GM12878 (cell line): Measurements from ENCODE around the gene SH3GL3. TPM values are rescaled to one million over a fixed set of nuclear protein-coding genes. Genes with fewer than 3 reads are reported as not detected.

Source experiments
- ATAC-seq: fragments of 200-7000 bp; cut with Tn5 transposase; 3 replicates; pipeline ENCODE4 v1.9.1; 2020; ENCODE audit warnings: mild to moderate bottlenecking, moderate library complexity
- BruUV-seq: library from RNA; stranded (reverse); fragments of 400-500 nt; replicated peaks from 2 replicates; lab custom pipeline; 2021; lab: Mats Ljungman, UMichigan
- CTCF ChIA-PET: fragments of 300-600 bp; sonication (Branson Sonifier 250); formaldehyde crosslinking; extraction: SDS; loops from one replicate; lab custom pipeline; 2021; ENCODE audit warnings: inconsistent platforms; lab: Yijun Ruan, JAX
- POLR2A ChIA-PET: fragments of 350-600 bp; formaldehyde crosslinking; extraction: SDS; loops from one replicate; lab custom pipeline; 2021; ENCODE audit warnings: inconsistent platforms; lab: Charles Lee
- RAD21 ChIA-PET: fragments of 300-600 bp; sonication (Branson Sonifier 250); formaldehyde crosslinking; loops from one replicate; lab custom pipeline; 2023; ENCODE audit warnings: antibody characterized with exemption; ENCODE audit not compliant: unreplicated experiment; lab: Charles Lee
- SMC1A ChIA-PET: fragments of 300-600 bp; sonication (Branson Sonifier 250); formaldehyde crosslinking; loops from one replicate; lab custom pipeline; 2023; ENCODE audit not compliant: unreplicated experiment, uncharacterized antibody; lab: Charles Lee
- DNase-seq: peaks from one replicate; pipeline ENCODE4 v3.0.0-alpha.2; 2011; ENCODE audit warnings: low read depth, low spot score
- FAIRE-seq: peaks from 3 replicates; lab custom pipeline; 2011; peaks lifted over from hg19 to GRCh38; lab: Jason Lieb, UNC
- H2AFZ ChIP-seq: 2 replicates; pipeline ENCODE4 v1.6.0; 2011; ENCODE audit warnings: low read depth, low read length, control low read depth; ENCODE audit not compliant: control insufficient read depth
- H3K27ac ChIP-seq: 2 replicates; pipeline ENCODE4 v1.5.1; 2011; ENCODE audit warnings: control low read depth; ENCODE audit not compliant: control insufficient read depth, insufficient read depth
- H3K27me3 ChIP-seq, 2 experiments: replicated peaks in 1 of 2; 2 replicates each; pipeline versions ENCODE4 v1.6.0 to v1.6.1; 2011; ENCODE audit warnings: low read length in 1 of 2; ENCODE audit not compliant: control insufficient read depth in 2 of 2, insufficient read depth in 2 of 2
- H3K36me3 ChIP-seq, 2 experiments: 2 replicates each; pipeline ENCODE4 v1.5.1; 2011; ENCODE audit warnings: low read length in 1 of 2; ENCODE audit not compliant: control insufficient read depth in 2 of 2, insufficient read depth in 2 of 2
- H3K4me1 ChIP-seq: 2 replicates; pipeline ENCODE4 v1.6.1; 2011; ENCODE audit warnings: mild to moderate bottlenecking, low read length, moderate library complexity, mixed read lengths; ENCODE audit not compliant: control insufficient read depth, insufficient read depth
- H3K4me2 ChIP-seq: 2 replicates; pipeline ENCODE4 v1.6.0; 2011; ENCODE audit warnings: control low read depth; ENCODE audit not compliant: control insufficient read depth, insufficient read depth
- H3K4me3 ChIP-seq: fragments of 200-600 bp; sonication (generic); 2 replicates; pipeline ENCODE4 v1.5.1; 2016
- H3K79me2 ChIP-seq: 2 replicates; pipeline ENCODE4 v1.6.0; 2011; ENCODE audit warnings: low read length; ENCODE audit not compliant: control insufficient read depth, insufficient read depth
- H3K9ac ChIP-seq: 2 replicates; pipeline ENCODE4 v1.8.0; 2011; ENCODE audit warnings: low read length, control low read depth, mixed read lengths; ENCODE audit not compliant: control insufficient read depth, insufficient read depth
- H3K9me3 ChIP-seq: replicated peaks from 3 replicates; pipeline ENCODE4 v1.5.1; 2011; ENCODE audit warnings: mild to moderate bottlenecking, low read length; ENCODE audit not compliant: control insufficient read depth, insufficient read depth
- H4K20me1 ChIP-seq: 2 replicates; pipeline ENCODE4 v1.6.0; 2011; ENCODE audit not compliant: control insufficient read depth, insufficient read depth
- BACH1 ChIP-seq: fragments of 450-650 bp; IDR thresholded peaks from 2 replicates; pipeline ENCODE4 v1.6.1; 2017; ENCODE audit warnings: mild to moderate bottlenecking, borderline replicate concordance
- IKZF2 ChIP-seq, 2 experiments: fragments of 450-650 bp; IDR thresholded peaks; 2 replicates each; pipeline ENCODE4 v1.6.1; 2017; ENCODE audit warnings: mild to moderate bottlenecking in 2 of 2, moderate library complexity in 2 of 2
- MEF2A ChIP-seq: IDR thresholded peaks from 2 replicates; pipeline ENCODE4 v1.6.1; 2011; ENCODE audit warnings: low read depth, mild to moderate bottlenecking, low read length, moderate library complexity; ENCODE audit not compliant: insufficient read depth
- MTA3 ChIP-seq: IDR thresholded peaks from 2 replicates; pipeline ENCODE4 v1.6.1; 2012; ENCODE audit warnings: low read length, inconsistent platforms, borderline replicate concordance
- RUNX3 ChIP-seq: IDR thresholded peaks from 2 replicates; pipeline ENCODE4 v1.6.1; 2012; ENCODE audit warnings: low read length, inconsistent platforms
- SMARCA5 ChIP-seq: fragments of 450-650 bp; IDR thresholded peaks from 2 replicates; pipeline ENCODE4 v1.6.1; 2017; ENCODE audit warnings: mild to moderate bottlenecking
- SP1 ChIP-seq: IDR thresholded peaks from one replicate; pipeline ENCODE4 v1.6.1; 2011; ENCODE audit warnings: low read depth, low read length
- STAT3 ChIP-seq: IDR thresholded peaks from 2 replicates; pipeline ENCODE4 v1.6.1; 2011; ENCODE audit warnings: low read depth, low read length, improper control_type of control experiment
- TBL1XR1 ChIP-seq: IDR thresholded peaks from 2 replicates; pipeline ENCODE4 v1.6.1; 2012; ENCODE audit warnings: low read depth, low read length, improper control_type of control experiment
- ZNF207 ChIP-seq: fragments of 450-650 bp; IDR thresholded peaks from 2 replicates; pipeline ENCODE4 v1.6.1; 2014; ENCODE audit warnings: antibody characterized with exemption, mild to moderate bottlenecking, borderline replicate concordance
- WGBS: methylation state at CpG from one replicate; pipeline ENCODE4 v1.1.6; 2016; ENCODE audit warnings: low lambda C conversion rate; ENCODE audit not compliant: insufficient replicate concordance, insufficient coverage; ENCODE audit errors: missing lambda C conversion rate; 5-methylcytosine and 5-hydroxymethylcytosine counted together
- in situ Hi-C: fragments of 300-500 bp; cut with MboI; formaldehyde crosslinking; loops from 9 replicates; pipeline ENCODE4 v1.14.3; 2018; ENCODE audit warnings: mixed read lengths
- intact Hi-C: fragments of 100-400 bp; cut with micrococcal nuclease; formaldehyde crosslinking; loops from one replicate; pipeline ENCODE4 v1.14.2; 2022; ENCODE audit not compliant: unreplicated experiment
- polyA plus RNA-seq, 11 experiments: library from polyadenylated mRNA; depleted of rRNA in 4 of 11; unstranded in 6 of 11; stranded (reverse) in 5 of 11; fragments of >200 nt; fragmentation: Nextera tagmentation in 4 of 11; fragmentation: Illumina TruSeq in 1 of 11; extraction: Ambion mirVana in 4 of 11; extraction: Trizol in 1 of 11; gene quantifications; 1 replicate in 1 of 11; 2 replicates in 10 of 11; pipeline versions ENCODE4 v1.2.1 to v1.2.3, GENCODE V29; 2011 to 2016; ENCODE audit warnings: inconsistent platforms in 2 of 11, missing spikeins in 2 of 11, low read depth in 1 of 11
- total RNA-seq, 4 experiments: library from RNA; depleted of rRNA in 3 of 4; stranded (reverse); fragments of >200 nt in 3 of 4; fragmentation: Illumina TruSeq in 1 of 4; extraction: Trizol in 1 of 4; gene quantifications; 2 replicates each; pipeline versions ENCODE4 v1.2.1 to v1.2.3, GENCODE V29; 2013 to 2021
- TF ChIP-seq, protein P1 (sequence below): fragments of 450-650 bp; IDR thresholded peaks from 2 replicates; pipeline ENCODE4 v1.6.1; 2016; ENCODE audit warnings: mild to moderate bottlenecking
- TF ChIP-seq, protein P2 (sequence below): IDR thresholded peaks from 2 replicates; pipeline ENCODE4 v1.6.1; 2011; ENCODE audit warnings: borderline replicate concordance, low read depth, mild to moderate bottlenecking, moderate library complexity, mixed read lengths, low read length; ENCODE audit not compliant: insufficient read depth; ENCODE audit errors: extremely low read length
- TF ChIP-seq, protein P3 (sequence below): IDR thresholded peaks from 2 replicates; pipeline ENCODE4 v1.6.1; 2011; ENCODE audit warnings: borderline replicate concordance, low read depth, mild to moderate bottlenecking, moderate library complexity, low read length; ENCODE audit not compliant: insufficient read depth, poor library complexity, severe bottlenecking

SH3GL3 gene
- total and polyA plus RNA-seq, 10 of the 15 experiments (the other 5 are each of a cell fraction or from before 2014, with no cell fraction given), result not detected

DNA sequence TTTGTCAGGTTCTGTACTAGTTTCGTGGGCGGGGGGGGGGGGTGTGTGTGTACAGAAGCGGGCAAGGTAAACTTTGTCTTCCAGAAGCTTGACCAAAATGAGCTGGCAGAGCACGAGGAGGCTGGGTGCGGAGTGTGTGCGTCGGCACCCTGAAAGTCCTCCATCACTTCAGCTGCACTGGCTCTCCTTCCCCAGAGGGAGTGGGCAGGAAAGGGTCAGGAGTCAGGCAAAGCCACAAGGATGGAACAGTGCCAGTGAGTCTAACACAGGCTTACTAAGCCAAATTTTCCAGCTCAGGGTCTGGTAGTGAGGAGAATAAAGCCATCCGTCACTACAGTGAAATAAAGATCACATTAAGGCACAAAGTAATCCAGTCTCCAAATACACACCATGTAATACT lies 11.9 kb upstream of the SH3GL3 start:
- Histone ChIP-seq H3K36me3 (no peaks in the 10 kb centered on the region), H3K9ac (no peak overlapping the region), H3K27ac (no peak overlapping the region), H3K27me3 (peaks cover 0 to 2% of the 10 kb centered on the region in 2 experiments; a peak in 1 of 4 replicates), H3K79me2 (no peaks in the 10 kb centered on the region), H3K4me1 (no peaks in the 10 kb centered on the region), H3K9me3 (no peaks in the 10 kb centered on the region), H2AFZ (no peak overlapping the region), H4K20me1 (no peaks in the 10 kb centered on the region), H3K4me3 (no peak overlapping the region), H3K4me2 (no peak overlapping the region)
- TF ChIP-seq MEF2A, result no peak
- no peak for TF ChIP-seq BACH1
- WGBS, result 33% methylated on average over 8 of the region's 8 CpGs
- ChIA-PET RAD21 (no interaction called here), CTCF (interaction anchor here (0.9 to 2.8 kb wide), 5 partner anchors 8 to 557 kb away, joined by 3 to 29 read pairs (median 3); no protein-coding TSS in a partner anchor), SMC1A (interaction anchor here (1.7 kb wide), 1 partner anchor 187 kb away, joined by 19 read pairs; no protein-coding TSS in a partner anchor), POLR2A (no interaction called here)
- in situ Hi-C loops (loop anchor here (5.0 to 10.0 kb wide), 2 partner anchors 122 to 590 kb away; no protein-coding TSS in a partner anchor), intact Hi-C loops (no loop called here)
- FAIRE-seq, result no peak
- no peak for DNase-seq
- no peak for ATAC-seq
- no TSS peak for BruUV-seq

DNA sequence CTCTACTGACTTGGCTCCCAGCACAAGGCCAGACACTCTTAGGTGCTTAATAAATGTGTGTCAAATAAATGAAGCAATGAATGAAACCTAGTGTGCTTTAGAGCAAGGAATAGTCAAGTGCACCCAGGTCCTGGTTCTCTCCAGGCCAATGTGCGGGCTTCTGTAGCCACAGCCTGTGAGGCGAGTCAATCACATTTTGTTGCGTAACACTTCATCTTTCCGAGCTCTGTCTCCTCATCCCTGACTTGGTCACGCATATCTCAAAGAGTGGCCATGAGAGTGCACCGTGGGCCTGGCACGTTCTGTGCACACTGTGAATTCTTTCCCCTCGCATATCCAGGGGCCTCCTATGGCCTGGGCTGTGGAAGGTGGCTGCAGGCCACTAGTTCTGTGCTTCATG lies 11.4 kb upstream of the SH3GL3 start:
- H3K27me3 ChIP-seq, result peaks cover 0 to 2% of the 10 kb centered on the region in 2 experiments; a peak in 1 of 4 replicates
- CTCF ChIA-PET, result interaction anchor here (0.6 to 2.8 kb wide), 8 partner anchors 9 to 187 kb away, joined by 3 to 29 read pairs (median 3); no protein-coding TSS in a partner anchor
- no peaks in the 10 kb centered on the region for H4K20me1 ChIP-seq
- H3K9me3 ChIP-seq, result no peaks in the 10 kb centered on the region
- RAD21 ChIA-PET, result interaction anchor here (0.9 to 2.8 kb wide), 2 partner anchors 14 to 188 kb away, joined by 3 to 21 read pairs; no protein-coding TSS in a partner anchor
- H3K4me2 ChIP-seq, result no peak overlapping the region
- POLR2A ChIA-PET, result no interaction called here
- H3K4me1 ChIP-seq, result no peaks in the 10 kb centered on the region
- H3K36me3 ChIP-seq, result no peaks in the 10 kb centered on the region
- H3K4me3 ChIP-seq, result no peak overlapping the region
- intact Hi-C loops (loop anchor here (2.0 kb wide), 1 partner anchor 185 kb away; no protein-coding TSS in a partner anchor), in situ Hi-C loops (loop anchor here (5.0 to 10.0 kb wide), 2 partner anchors 122 to 589 kb away; no protein-coding TSS in a partner anchor)
- BruUV-seq, result no TSS peak
- H3K27ac ChIP-seq, result no peak overlapping the region
- no peak overlapping the region for H3K9ac ChIP-seq
- SMC1A ChIA-PET, result interaction anchor here (1.2 to 1.7 kb wide), 2 partner anchors 126 to 188 kb away, joined by 4 to 19 read pairs; no protein-coding TSS in a partner anchor
- no peak for ATAC-seq
- WGBS, result 50% methylated on average over 8 of the region's 8 CpGs
- no peaks in the 10 kb centered on the region for H3K79me2 ChIP-seq
- no peak for DNase-seq
- FAIRE-seq, result no peak
- H2AFZ ChIP-seq, result no peak overlapping the region
- TF ChIP-seq STAT3 (no peak), ZNF207 (no peak), SP1 (no peak), TBL1XR1 (no peak), IKZF2 (IDR thresholded peaks at IDR 0.05) (no peak), MEF2A (no peak), SMARCA5 (no peak), RUNX3 (no peak), MTA3 (no peak)
- TF ChIP-seq, protein P1, sequence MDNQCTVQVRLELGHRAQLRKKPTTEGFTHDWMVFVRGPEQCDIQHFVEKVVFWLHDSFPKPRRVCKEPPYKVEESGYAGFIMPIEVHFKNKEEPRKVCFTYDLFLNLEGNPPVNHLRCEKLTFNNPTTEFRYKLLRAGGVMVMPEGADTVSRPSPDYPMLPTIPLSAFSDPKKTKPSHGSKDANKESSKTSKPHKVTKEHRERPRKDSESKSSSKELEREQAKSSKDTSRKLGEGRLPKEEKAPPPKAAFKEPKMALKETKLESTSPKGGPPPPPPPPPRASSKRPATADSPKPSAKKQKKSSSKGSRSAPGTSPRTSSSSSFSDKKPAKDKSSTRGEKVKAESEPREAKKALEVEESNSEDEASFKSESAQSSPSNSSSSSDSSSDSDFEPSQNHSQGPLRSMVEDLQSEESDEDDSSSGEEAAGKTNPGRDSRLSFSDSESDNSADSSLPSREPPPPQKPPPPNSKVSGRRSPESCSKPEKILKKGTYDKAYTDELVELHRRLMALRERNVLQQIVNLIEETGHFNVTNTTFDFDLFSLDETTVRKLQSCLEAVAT, result no peak
- TF ChIP-seq, protein P2, sequence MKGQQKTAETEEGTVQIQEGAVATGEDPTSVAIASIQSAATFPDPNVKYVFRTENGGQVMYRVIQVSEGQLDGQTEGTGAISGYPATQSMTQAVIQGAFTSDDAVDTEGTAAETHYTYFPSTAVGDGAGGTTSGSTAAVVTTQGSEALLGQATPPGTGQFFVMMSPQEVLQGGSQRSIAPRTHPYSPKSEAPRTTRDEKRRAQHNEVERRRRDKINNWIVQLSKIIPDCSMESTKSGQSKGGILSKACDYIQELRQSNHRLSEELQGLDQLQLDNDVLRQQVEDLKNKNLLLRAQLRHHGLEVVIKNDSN, result no peak
- TF ChIP-seq, protein P3, sequence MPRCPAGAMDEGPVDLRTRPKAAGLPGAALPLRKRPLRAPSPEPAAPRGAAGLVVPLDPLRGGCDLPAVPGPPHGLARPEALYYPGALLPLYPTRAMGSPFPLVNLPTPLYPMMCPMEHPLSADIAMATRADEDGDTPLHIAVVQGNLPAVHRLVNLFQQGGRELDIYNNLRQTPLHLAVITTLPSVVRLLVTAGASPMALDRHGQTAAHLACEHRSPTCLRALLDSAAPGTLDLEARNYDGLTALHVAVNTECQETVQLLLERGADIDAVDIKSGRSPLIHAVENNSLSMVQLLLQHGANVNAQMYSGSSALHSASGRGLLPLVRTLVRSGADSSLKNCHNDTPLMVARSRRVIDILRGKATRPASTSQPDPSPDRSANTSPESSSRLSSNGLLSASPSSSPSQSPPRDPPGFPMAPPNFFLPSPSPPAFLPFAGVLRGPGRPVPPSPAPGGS, result no peak
